Heart right ventricle (tissue), 16 donors: Measurements from ENCODE around the gene LSP1. TPM values are rescaled to one million over a fixed set of nuclear protein-coding genes. Genes with fewer than 3 reads are reported as not detected.

Experiments
- ATAC-seq, 8 donors: fragments of 200-7000 bp; cut with Tn5 transposase; one replicate each; pipeline ENCODE4 v1.9.1; 2020; ENCODE audit warnings: mild to moderate bottlenecking in 8 of 8, moderate library complexity in 8 of 8, moderate number of reproducible peaks in 1 of 8
- DNase-seq, 2 donors: peaks; one replicate each; pipeline ENCODE4 v3.0.0-alpha.2; 2020
- H3K27ac ChIP-seq, 10 donors: fragments of 200-600 bp; sonication (generic) in 2 of 10; one replicate each; pipeline versions ENCODE4 v1.5.0 to v1.8.0; 2020 to 2022; ENCODE audit warnings: mild to moderate bottlenecking in 3 of 10
- H3K27me3 ChIP-seq, 7 donors: fragments of 200-600 bp; one replicate each; pipeline ENCODE4 v1.8.0; 2021 to 2022; ENCODE audit warnings: mild to moderate bottlenecking in 2 of 7
- H3K36me3 ChIP-seq, 9 donors: fragments of 200-600 bp; sonication (generic) in 1 of 9; one replicate each; pipeline versions ENCODE4 v1.5.0 to v1.8.0; 2020 to 2022; ENCODE audit warnings: mild to moderate bottlenecking in 2 of 9
- H3K4me1 ChIP-seq, 9 donors: fragments of 200-600 bp; sonication (generic) in 1 of 9; one replicate each; pipeline versions ENCODE4 v1.5.0 to v1.8.0; 2020 to 2022; ENCODE audit warnings: mild to moderate bottlenecking in 4 of 9
- H3K4me3 ChIP-seq, 10 donors: fragments of 200-600 bp; sonication (generic) in 2 of 10; one replicate each; pipeline versions ENCODE4 v1.5.0 to v1.8.0; 2020 to 2022; ENCODE audit warnings: mild to moderate bottlenecking in 7 of 10, moderate library complexity in 2 of 10
- H3K9me3 ChIP-seq, 11 donors: fragments of 200-600 bp in 10 of 11; sonication (generic) in 2 of 11; one replicate each; pipeline versions ENCODE4 v1.5.0 to v1.8.0; 2013 to 2022; ENCODE audit warnings: mild to moderate bottlenecking in 2 of 11, control low read depth in 1 of 11, moderate library complexity in 1 of 11
- CTCF ChIP-seq, 9 donors: fragments of 200-600 bp; sonication (generic) in 2 of 9; IDR thresholded peaks; one replicate each; pipeline versions ENCODE4 v1.5.0 to v1.8.0; 2021 to 2022; ENCODE audit warnings: antibody characterized with exemption in 9 of 9, mild to moderate bottlenecking in 5 of 9, moderate library complexity in 1 of 9
- WGBS, 2 donors: extraction: QIAGEN DNeasy Blood & Tissue Kit; methylation state at CpG; one replicate each; pipeline ENCODE4 v1.1.7; 2013; ENCODE audit warnings: inconsistent platforms in 1 of 2; 5-methylcytosine and 5-hydroxymethylcytosine counted together
- intact Hi-C, 10 donors: fragments of 100-400 bp; cut with DNase I; formaldehyde crosslinking; loops; one replicate each; pipeline versions ENCODE4 v1.11.1 to v1.14.2; 2022
- polyA plus RNA-seq, 2 donors: library from polyadenylated mRNA; stranded (reverse); fragments of 200-250 nt; gene quantifications; one replicate each; pipeline ENCODE4 v1.2.3, GENCODE V29; 2013
- total RNA-seq, 10 donors: library from RNA; stranded (reverse); fragmentation: NEBNext Ultra II Directional in 3 of 10; extraction: Animal tissue kit (Norgen Biotek cat#: 25700) in 3 of 10; gene quantifications; one replicate each; pipeline versions ENCODE4 v1.2.1 to v1.2.4, GENCODE V29; 2021 to 2023
- donor health status: Arrhythmogenic right ventricular cardiomyopathy.
- donor health status: ischemic (EF 13 %, LVEDD 7.1; RV severe dilation, severe dysfunction).
- donor health status: healthy with polysubstance abuse.
- donor health status: DM: no; HTN: yes; CAD: no.
- donor health status: DM: no; HTN: no; CAD: no.
- donor health status: ischemic (EF 25% LVEDD 6.9; RV normal size, moderate dysfunction).
- donor health status: ischemic (EF 25% LVEDD 5.7; RV mildly dilated, moderate dysfunction).
- donor health status: healthy.
- donor health status: DM: yes; HTN: yes; CAD: no.
- donor health status: Ischemic cardiomyopathy.
- donor health status: ischemic (EF 35%, LVEDD 5.7; RV mildly dilated, moderate dysfunction).
- donor health status: nonischemic (EF 11% LVEDD 7.7; RV severe dilation, severe dysfunction).
- donor health status: DM: yes; HTN: yes; CAD: no.
- donor health status: PGD.
- donor health status: ischemic (EF 29% LVEDD 5.4; RV normal size, mild dysfunction).
- donor health status: nonischemic (EF 23%, LVEDD 6.1; RV moderate dilation, normal function).

LSP1 gene
- total and polyA plus RNA-seq, 12 donors, result 16.0 to 57.2 (median 21.4) TPM

- peak overlapping the region in 9 of 10 donors; percentile 29 to 59 (median 55) for H3K4me3 ChIP-seq
- H3K36me3 ChIP-seq, result peaks cover 0 to 4% (median 0%) of the 10 kb centered on the region in 9 donors
- intact Hi-C loops, result no loop called here
- no peaks in the 10 kb centered on the region for H3K9me3 ChIP-seq
- 78 to 84% methylated on average over 14 of the region's 14 CpGs for WGBS, 2 donors
- no peak for TF ChIP-seq CTCF (IDR thresholded peaks at IDR 0.05)
- H3K27me3 ChIP-seq, result peaks cover 0 to 12% (median 5%) of the 10 kb centered on the region in 7 donors
- peaks cover 13 to 72% (median 27%) of the 10 kb centered on the region in 9 donors for H3K4me1 ChIP-seq
- peak overlapping the region; percentile 6 to 90 (median 74) for H3K27ac ChIP-seq
- ATAC-seq, result peak in 2 of 8 donors; percentile 9 to 10
- peak in 1 of 2 donors; percentile 10 for DNase-seq
These were observed 15.3 kb downstream of the LSP1 start for GRCh38 chr11:1868056-1868635.

GRCh38 chr11:1868636-1869291 lies 15.9 kb downstream of the LSP1 start:
- ATAC-seq (peak in 4 of 8 donors; percentile 6 to 29 (median 10)), DNase-seq (peak in 1 of 2 donors; percentile 61)
- intact Hi-C loops, result no loop called here
- Histone ChIP-seq H3K36me3 (peaks cover 0 to 4% (median 0%) of the 10 kb centered on the region in 9 donors), H3K4me3 (peak overlapping the region in 9 of 10 donors; percentile 29 to 59 (median 55)), H3K27me3 (peaks cover 0 to 12% (median 5%) of the 10 kb centered on the region in 7 donors), H3K27ac (peak overlapping the region; percentile 52 to 90 (median 74)), H3K9me3 (no peaks in the 10 kb centered on the region), H3K4me1 (peaks cover 7 to 67% (median 24%) of the 10 kb centered on the region in 9 donors)
- 72 to 77% methylated on average over 25 of the region's 25 CpGs for WGBS, 2 donors
- no peak for TF ChIP-seq CTCF (IDR thresholded peaks at IDR 0.05)

- Histone ChIP-seq H3K27ac (peak overlapping the region in 9 of 10 donors; percentile 35 to 90 (median 78)), H3K27me3 (peaks cover 0 to 12% (median 5%) of the 10 kb centered on the region in 7 donors), H3K4me3 (peak overlapping the region in 9 of 10 donors; percentile 29 to 59 (median 55)), H3K9me3 (no peaks in the 10 kb centered on the region), H3K4me1 (peaks cover under 1 to 58% (median 16%) of the 10 kb centered on the region in 9 donors), H3K36me3 (peaks cover 0 to 4% (median 0%) of the 10 kb centered on the region in 9 donors)
- intact Hi-C loops, result no loop called here
- TF ChIP-seq CTCF (IDR thresholded peaks at IDR 0.05), result peak in 7 of 9 donors; percentile 13 to 28 (median 18)
- DNase-seq, result peak in 1 of 2 donors; percentile 31
- peak in 5 of 8 donors; percentile 5 to 20 (median 8) for ATAC-seq
- WGBS, 2 donors, result 55 to 63% methylated on average over 34 of the region's 34 CpGs
These were observed 16.8 kb downstream of the LSP1 start for GRCh38 chr11:1869427-1870325.

GRCh38 chr11:1870326-1870696 lies 17.4 kb downstream of the LSP1 start:
- Histone ChIP-seq H3K27ac (peak overlapping the region; percentile 22 to 90 (median 74)), H3K9me3 (no peaks in the 10 kb centered on the region), H3K4me1 (peaks cover 0 to 58% (median 16%) of the 10 kb centered on the region in 9 donors), H3K36me3 (peaks cover 0 to 4% (median 0%) of the 10 kb centered on the region in 9 donors), H3K4me3 (peak overlapping the region; percentile 2 to 59 (median 53)), H3K27me3 (peaks cover 0 to 12% (median 5%) of the 10 kb centered on the region in 7 donors)
- TF ChIP-seq CTCF (IDR thresholded peaks at IDR 0.05), result no peak
- 60 to 77% methylated on average over 12 of the region's 12 CpGs for WGBS, 2 donors
- intact Hi-C loops, result no loop called here
- ATAC-seq (peak in 1 of 8 donors; percentile 0), DNase-seq (peak in 1 of 2 donors; percentile 15)
